Measurements from ENCODE around the gene ZIC1.

DNA sequence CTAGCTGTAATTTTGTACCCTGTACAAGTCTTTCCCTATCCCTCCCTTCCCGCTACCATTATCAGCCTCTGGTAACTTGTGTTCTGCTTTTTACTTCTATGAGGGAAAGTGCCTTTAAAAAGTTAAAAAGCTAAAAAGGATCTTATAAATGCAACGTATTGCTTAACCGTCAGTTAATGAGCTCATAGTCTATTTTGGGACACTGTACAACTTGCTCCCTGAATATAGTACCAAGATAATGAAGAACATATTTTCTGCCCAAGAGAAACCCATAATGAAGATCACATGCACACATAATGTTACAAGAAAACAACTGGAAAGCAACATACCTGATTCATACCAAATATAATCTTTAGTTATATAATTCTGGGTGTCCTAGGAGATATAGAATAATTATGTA, 22.6 kb downstream of the ZIC1 start:
- TF ChIP-seq YY1 (IDR thresholded peaks at IDR 0.05; ENCODE audit: insufficient read depth, insufficient read length) = no peak
- TF ChIP-seq ZNF274 (IDR thresholded peaks at IDR 0.05; ENCODE audit: low read depth, low read length) = no peak

Data from NT2/D1 (cell line).